Hepatocyte (in vitro differentiated cells): ENCODE results near the gene CSN3. TPM values are rescaled to one million over a fixed set of nuclear protein-coding genes. Genes with fewer than 3 reads are reported as not detected.
A peak's percentile ranks its signal among the peaks of the same experiment; 100 is the strongest.

Experiments used
- DNase-seq: peaks from one replicate; pipeline ENCODE4 v3.0.0-alpha.2; 2016; ENCODE audit warnings: low spot score
- H2AFZ ChIP-seq: fragments of 200-600 bp; sonication (generic); 2 replicates; pipeline ENCODE4 v1.6.0; 2016; ENCODE audit warnings: antibody characterized with exemption, mild to moderate bottlenecking
- H3K27ac ChIP-seq: fragments of 200-600 bp; sonication (generic); 2 replicates; pipeline ENCODE4 v1.5.1; 2016; ENCODE audit warnings: mild to moderate bottlenecking
- H3K27me3 ChIP-seq: fragments of 200-600 bp; sonication (generic); 2 replicates; pipeline ENCODE4 v1.6.1; 2016
- H3K36me3 ChIP-seq: fragments of 200-600 bp; sonication (generic); replicated peaks from 2 replicates; pipeline ENCODE4 v1.5.1; 2016; ENCODE audit warnings: low read depth; ENCODE audit not compliant: insufficient read depth
- H3K4me1 ChIP-seq: fragments of 200-600 bp; sonication (generic); 2 replicates; pipeline ENCODE4 v1.5.1; 2016; ENCODE audit warnings: mild to moderate bottlenecking, moderate library complexity; ENCODE audit not compliant: insufficient read depth
- H3K4me2 ChIP-seq: fragments of 200-600 bp; sonication (generic); 2 replicates; pipeline ENCODE4 v1.6.0; 2016
- H3K4me3 ChIP-seq: fragments of 200-600 bp; sonication (generic); 2 replicates; pipeline ENCODE4 v1.5.1; 2016; ENCODE audit warnings: mild to moderate bottlenecking
- H3K79me2 ChIP-seq: fragments of 200-600 bp; sonication (generic); 2 replicates; pipeline ENCODE4 v1.6.0; 2017; ENCODE audit warnings: mild to moderate bottlenecking
- H3K9me2 ChIP-seq: fragments of 200-600 bp; sonication (generic); replicated peaks from 2 replicates; pipeline ENCODE4 v1.6.0; 2017; ENCODE audit warnings: mild to moderate bottlenecking; ENCODE audit not compliant: insufficient read depth
- H3K9me3 ChIP-seq: fragments of 200-600 bp; sonication (generic); 2 replicates; pipeline ENCODE4 v1.5.1; 2016; ENCODE audit warnings: low read depth, mild to moderate bottlenecking
- H4K20me1 ChIP-seq: fragments of 200-600 bp; sonication (generic); 2 replicates; pipeline ENCODE4 v1.6.0; 2016; ENCODE audit warnings: mild to moderate bottlenecking; ENCODE audit not compliant: insufficient read depth, poor library complexity, severe bottlenecking
- EZH2 ChIP-seq: fragments of 200-600 bp; sonication (generic); IDR thresholded peaks from 2 replicates; pipeline ENCODE4 v1.6.1; 2016; ENCODE audit warnings: antibody characterized with exemption, mild to moderate bottlenecking, borderline replicate concordance
- EZH2phosphoT487 ChIP-seq: fragments of 200-600 bp; sonication (generic); IDR thresholded peaks from one replicate; pipeline ENCODE4 v1.6.1; 2018; ENCODE audit warnings: antibody characterized with exemption, mild to moderate bottlenecking, low read depth, moderate library complexity; ENCODE audit not compliant: unreplicated experiment, severe bottlenecking
- WGBS: methylation state at CpG from one replicate; pipeline ENCODE4 v1.1.6; 2016; ENCODE audit warnings: low lambda C conversion rate; ENCODE audit errors: missing lambda C conversion rate; 5-methylcytosine and 5-hydroxymethylcytosine counted together
- polyA plus RNA-seq: library from polyadenylated mRNA; unstranded; fragments of >200 nt; fragmentation: Nextera tagmentation; extraction: Ambion mirVana; gene quantifications from 2 replicates; pipeline ENCODE4 v1.2.1, GENCODE V29; 2016
- total RNA-seq: library from RNA; depleted of rRNA; stranded (reverse); fragments of >200 nt; gene quantifications from 2 replicates; pipeline ENCODE4 v1.2.3, GENCODE V29; 2014
- TF ChIP-seq, protein P1 (sequence below): fragments of 200-600 bp; sonication (generic); IDR thresholded peaks from 2 replicates; pipeline ENCODE4 v1.5.1; 2016; ENCODE audit warnings: antibody characterized with exemption, mild to moderate bottlenecking; ENCODE audit not compliant: poor library complexity

The CSN3 gene
- total and polyA plus RNA-seq, 2 experiments from 2014 or later, result 1.3 TPM; not detected in 1

DNA sequence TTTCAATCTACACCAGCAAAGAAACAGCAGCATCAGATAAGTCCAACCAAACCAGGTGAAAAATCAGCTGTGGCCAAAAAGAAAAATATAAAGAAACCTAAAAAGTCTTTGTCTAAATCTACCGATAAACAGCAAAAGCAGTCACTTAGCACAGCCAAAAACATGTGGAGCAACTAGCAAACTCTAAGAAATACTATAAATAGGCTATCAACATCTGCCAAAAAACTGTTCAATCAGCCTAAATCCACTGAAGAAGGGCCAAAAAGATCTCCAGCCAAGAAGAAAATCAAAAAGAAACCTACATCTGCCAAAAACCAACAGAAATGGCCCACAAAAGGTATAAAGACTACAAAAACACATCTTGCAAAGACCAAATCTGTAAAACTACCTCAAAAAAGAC, 55.7 kb downstream of the CSN3 start:
- no peaks in the 10 kb centered on the region for H3K79me2 ChIP-seq
- TF ChIP-seq, protein P1, sequence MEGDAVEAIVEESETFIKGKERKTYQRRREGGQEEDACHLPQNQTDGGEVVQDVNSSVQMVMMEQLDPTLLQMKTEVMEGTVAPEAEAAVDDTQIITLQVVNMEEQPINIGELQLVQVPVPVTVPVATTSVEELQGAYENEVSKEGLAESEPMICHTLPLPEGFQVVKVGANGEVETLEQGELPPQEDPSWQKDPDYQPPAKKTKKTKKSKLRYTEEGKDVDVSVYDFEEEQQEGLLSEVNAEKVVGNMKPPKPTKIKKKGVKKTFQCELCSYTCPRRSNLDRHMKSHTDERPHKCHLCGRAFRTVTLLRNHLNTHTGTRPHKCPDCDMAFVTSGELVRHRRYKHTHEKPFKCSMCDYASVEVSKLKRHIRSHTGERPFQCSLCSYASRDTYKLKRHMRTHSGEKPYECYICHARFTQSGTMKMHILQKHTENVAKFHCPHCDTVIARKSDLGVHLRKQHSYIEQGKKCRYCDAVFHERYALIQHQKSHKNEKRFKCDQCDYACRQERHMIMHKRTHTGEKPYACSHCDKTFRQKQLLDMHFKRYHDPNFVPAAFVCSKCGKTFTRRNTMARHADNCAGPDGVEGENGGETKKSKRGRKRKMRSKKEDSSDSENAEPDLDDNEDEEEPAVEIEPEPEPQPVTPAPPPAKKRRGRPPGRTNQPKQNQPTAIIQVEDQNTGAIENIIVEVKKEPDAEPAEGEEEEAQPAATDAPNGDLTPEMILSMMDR, result no peak
- no peak for TF ChIP-seq EZH2phosphoT487
- TF ChIP-seq EZH2, result no peak
- no peak overlapping the region for H2AFZ ChIP-seq
- H3K27me3 ChIP-seq, result no peaks in the 10 kb centered on the region
- no peak overlapping the region for H3K27ac ChIP-seq
- H3K4me2 ChIP-seq, result no peak overlapping the region
- H3K9me3 ChIP-seq, result no peaks in the 10 kb centered on the region
- no peaks in the 10 kb centered on the region for H3K9me2 ChIP-seq
- H3K4me3 ChIP-seq, result no peak overlapping the region
- DNase-seq, result peak; percentile 10
- no peaks in the 10 kb centered on the region for H3K4me1 ChIP-seq
- H3K36me3 ChIP-seq, result no peaks in the 10 kb centered on the region
- no peaks in the 10 kb centered on the region for H4K20me1 ChIP-seq
- WGBS, result 64% methylated on average over 1 of the region's 1 CpG

DNA sequence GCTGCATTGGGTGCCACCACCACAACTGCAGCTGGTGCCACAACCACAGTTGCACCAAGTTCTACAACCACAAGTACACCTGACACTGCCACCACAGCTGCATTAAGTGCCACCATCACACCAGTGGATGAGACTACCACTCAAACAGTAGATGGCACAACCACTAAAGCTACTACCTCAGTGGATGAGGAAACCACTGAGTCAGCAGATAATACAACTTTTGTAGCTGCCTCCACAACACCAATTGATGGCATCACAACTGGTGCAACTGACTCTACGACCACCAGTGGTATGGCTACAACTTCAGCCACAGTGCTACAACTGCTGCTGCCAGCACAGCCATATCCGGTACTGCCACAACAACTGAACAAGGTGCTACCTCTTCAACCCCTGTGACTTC, 57.2 kb downstream of the CSN3 start:
- 90% methylated on average over 2 of the region's 2 CpGs for WGBS
- no peaks in the 10 kb centered on the region for H4K20me1 ChIP-seq
- no peaks in the 10 kb centered on the region for H3K9me3 ChIP-seq
- DNase-seq, result no peak
- H3K9me2 ChIP-seq, result no peaks in the 10 kb centered on the region
- no peak for TF ChIP-seq EZH2phosphoT487
- TF ChIP-seq, protein P1, result no peak
- H3K79me2 ChIP-seq, result no peaks in the 10 kb centered on the region
- H3K36me3 ChIP-seq, result no peaks in the 10 kb centered on the region
- H3K27me3 ChIP-seq, result no peaks in the 10 kb centered on the region
- H3K4me2 ChIP-seq, result no peak overlapping the region
- no peaks in the 10 kb centered on the region for H3K4me1 ChIP-seq
- H3K27ac ChIP-seq, result no peak overlapping the region
- H3K4me3 ChIP-seq, result no peak overlapping the region
- H2AFZ ChIP-seq, result no peak overlapping the region

DNA sequence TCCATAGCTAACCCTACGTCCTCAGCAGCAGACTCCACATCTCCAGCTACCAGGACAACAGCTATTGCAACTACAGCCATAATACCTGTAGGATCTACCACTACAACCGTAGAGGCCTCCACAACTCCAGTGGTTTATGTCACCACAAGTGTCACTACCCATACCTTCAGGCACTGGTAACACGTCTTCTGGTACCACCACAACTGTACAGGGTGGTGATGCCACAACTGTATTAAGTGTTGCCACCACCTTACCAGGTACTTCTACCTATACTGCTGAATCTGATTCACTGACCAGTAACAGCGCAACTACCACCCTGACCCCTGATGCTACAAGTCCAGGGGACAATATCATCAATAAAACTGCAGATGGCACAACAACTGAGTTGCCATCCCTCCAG, 57.8 kb downstream of the CSN3 start:
- no peaks in the 10 kb centered on the region for H4K20me1 ChIP-seq
- H3K36me3 ChIP-seq, result no peaks in the 10 kb centered on the region
- DNase-seq, result no peak
- 89% methylated on average over 4 of the region's 4 CpGs for WGBS
- H3K27me3 ChIP-seq, result no peaks in the 10 kb centered on the region
- H3K4me1 ChIP-seq, result no peaks in the 10 kb centered on the region
- no peak for TF ChIP-seq EZH2phosphoT487
- no peak for TF ChIP-seq EZH2
- TF ChIP-seq, protein P1, result no peak
- no peak overlapping the region for H2AFZ ChIP-seq
- no peaks in the 10 kb centered on the region for H3K9me2 ChIP-seq
- H3K27ac ChIP-seq, result no peak overlapping the region
- no peaks in the 10 kb centered on the region for H3K79me2 ChIP-seq
- H3K9me3 ChIP-seq, result no peaks in the 10 kb centered on the region
- H3K4me2 ChIP-seq, result no peak overlapping the region
- H3K4me3 ChIP-seq, result no peak overlapping the region

Other genes with a start within 250 kb of the CSN3 start
- gene STATH, start 246.6 kb upstream of the CSN3 start, total RNA-seq, result not detected in 2 replicates
- gene STATH, start 246.6 kb upstream of the CSN3 start, polyA plus RNA-seq, result not detected in 2 replicates
- not detected in 2 replicates for gene HTN3, start 214.1 kb upstream of the CSN3 start, total RNA-seq
- gene HTN3, start 214.1 kb upstream of the CSN3 start, polyA plus RNA-seq, result not detected in 2 replicates
- gene HTN1, start 192.2 kb upstream of the CSN3 start, total RNA-seq, result not detected in 2 replicates
- gene HTN1, start 192.2 kb upstream of the CSN3 start, polyA plus RNA-seq, result not detected in 2 replicates
- not detected in 2 replicates for gene PRR27, start 88.4 kb upstream of the CSN3 start, total RNA-seq
- gene PRR27, start 88.4 kb upstream of the CSN3 start, polyA plus RNA-seq, result 0.48 TPM in 1 of 2 replicates, not detected in the other
- gene ODAM, start 46.9 kb upstream of the CSN3 start, total RNA-seq, result 1.2 and 5.3 TPM in 2 replicates
- 3.8 and 5.3 TPM in 2 replicates for gene ODAM, start 46.9 kb upstream of the CSN3 start, polyA plus RNA-seq
- gene FDCSP, start 16.5 kb upstream of the CSN3 start, total RNA-seq, result not detected in 2 replicates
- not detected in 2 replicates for gene FDCSP, start 16.5 kb upstream of the CSN3 start, polyA plus RNA-seq
- not detected in 2 replicates for gene CABS1, start 92.4 kb downstream of the CSN3 start, total RNA-seq
- not detected in 2 replicates for gene CABS1, start 92.4 kb downstream of the CSN3 start, polyA plus RNA-seq
- not detected in 2 replicates for gene SMR3A, start 118.2 kb downstream of the CSN3 start, total RNA-seq
- gene SMR3A, start 118.2 kb downstream of the CSN3 start, polyA plus RNA-seq, result not detected in 2 replicates
- gene SMR3B, start 140.5 kb downstream of the CSN3 start, total RNA-seq, result not detected in 2 replicates
- not detected in 2 replicates for gene SMR3B, start 140.5 kb downstream of the CSN3 start, polyA plus RNA-seq
- gene OPRPN, start 155.3 kb downstream of the CSN3 start, total RNA-seq, result not detected in 2 replicates
- gene OPRPN, start 155.3 kb downstream of the CSN3 start, polyA plus RNA-seq, result not detected in 2 replicates
- gene MUC7, start 229.6 kb downstream of the CSN3 start, total RNA-seq, result not detected in 2 replicates
- not detected in 2 replicates for gene MUC7, start 229.6 kb downstream of the CSN3 start, polyA plus RNA-seq